IMR-90 (cell line): ENCODE measurements around the gene TEC. TPM values are rescaled to one million over a fixed set of nuclear protein-coding genes. Genes with fewer than 3 reads are reported as not detected.
A peak's percentile ranks its signal among the peaks of the same experiment; 100 is the strongest.

Experiments used
- ATAC-seq: fragments of 200-7000 bp; cut with Tn5 transposase; 2 replicates; pipeline ENCODE4 v1.9.1; 2020; ENCODE audit warnings: low read depth, mild to moderate bottlenecking, moderate library complexity
- BruUV-seq: library from RNA; stranded (reverse); fragments of 400-500 nt; replicated peaks from 2 replicates; lab custom pipeline; 2021; lab: Mats Ljungman, UMichigan
- CTCF ChIA-PET: fragments of 300-600 bp; formaldehyde crosslinking; extraction: SDS; loops from one replicate; lab custom pipeline; 2021; ENCODE audit warnings: antibody characterized with exemption; lab: Yijun Ruan, JAX
- POLR2A ChIA-PET: fragments of 300-600 bp; sonication (Branson Sonifier 250); formaldehyde crosslinking; loops from one replicate; lab custom pipeline; 2022; ENCODE audit warnings: antibody characterized with exemption; ENCODE audit not compliant: unreplicated experiment; lab: Charles Lee
- DNase-seq: peaks from one replicate; pipeline ENCODE4 v3.0.0; 2013
- H2AFZ ChIP-seq: replicated peaks from 2 replicates; pipeline ENCODE3; 2013; ENCODE audit warnings: low read length, mild to moderate bottlenecking; ENCODE audit not compliant: poor library complexity
- H2AK5ac ChIP-seq: 2 replicates; pipeline ENCODE4 v1.6.1; 2013; ENCODE audit warnings: low read depth, low read length, inconsistent platforms
- H2AK9ac ChIP-seq: replicated peaks from 2 replicates; pipeline ENCODE3; 2013; ENCODE audit warnings: mild to moderate bottlenecking, low read depth, low read length, moderate library complexity; ENCODE audit not compliant: poor library complexity
- H2BK120ac ChIP-seq: 2 replicates; pipeline ENCODE4 v1.6.1; 2013; ENCODE audit warnings: low read depth, low read length, inconsistent platforms
- H2BK15ac ChIP-seq: 3 replicates; pipeline ENCODE4 v1.6.1; 2013; ENCODE audit warnings: low read depth, low read length, inconsistent platforms
- H2BK20ac ChIP-seq: 2 replicates; pipeline ENCODE4 v1.6.1; 2013; ENCODE audit warnings: low read depth, mild to moderate bottlenecking, inconsistent platforms, low read length, moderate library complexity
- H2BK5ac ChIP-seq: 2 replicates; pipeline ENCODE4 v1.6.1; 2013; ENCODE audit warnings: mild to moderate bottlenecking, low read depth, low read length, inconsistent platforms; ENCODE audit not compliant: poor library complexity, severe bottlenecking
- H3K14ac ChIP-seq: replicated peaks from 2 replicates; pipeline ENCODE4 v1.6.1; 2013; ENCODE audit warnings: low read depth, low read length, inconsistent platforms
- H3K18ac ChIP-seq: 2 replicates; pipeline ENCODE4 v1.6.1; 2013; ENCODE audit warnings: low read depth, low read length, control low read depth
- H3K23ac ChIP-seq: 2 replicates; pipeline ENCODE4 v1.6.1; 2013; ENCODE audit warnings: low read depth, low read length, inconsistent platforms
- H3K27ac ChIP-seq: 2 replicates; pipeline ENCODE4 v1.5.1; 2013; ENCODE audit warnings: mild to moderate bottlenecking, control low read depth, low read length; ENCODE audit not compliant: insufficient read depth
- H3K27me3 ChIP-seq: 2 replicates; pipeline ENCODE4 v1.6.1; 2013; ENCODE audit warnings: low read length; ENCODE audit not compliant: control insufficient read depth, insufficient read depth
- H3K36me3 ChIP-seq: 2 replicates; pipeline ENCODE4 v1.6.1; 2013; ENCODE audit warnings: low read length, mixed read lengths; ENCODE audit not compliant: control insufficient read depth, insufficient read depth
- H3K4ac ChIP-seq: 2 replicates; pipeline ENCODE4 v1.6.1; 2013; ENCODE audit warnings: low read depth, low read length, inconsistent platforms
- H3K4me1 ChIP-seq: 2 replicates; pipeline ENCODE4 v1.6.1; 2013; ENCODE audit warnings: low read length, mixed read lengths; ENCODE audit not compliant: control insufficient read depth, insufficient read depth
- H3K4me2 ChIP-seq: 2 replicates; pipeline ENCODE4 v1.6.1; 2013; ENCODE audit warnings: low read depth, mild to moderate bottlenecking, control low read depth, low read length, moderate library complexity
- H3K4me3 ChIP-seq: 2 replicates; pipeline ENCODE4 v1.5.1; 2013; ENCODE audit warnings: low read depth, mild to moderate bottlenecking, control low read depth, low read length, moderate library complexity; ENCODE audit not compliant: insufficient read depth
- H3K56ac ChIP-seq: 2 replicates; pipeline ENCODE4 v1.6.1; 2013; ENCODE audit warnings: low read length, inconsistent platforms; ENCODE audit not compliant: insufficient read depth; ENCODE audit errors: extremely low read depth
- H3K79me1 ChIP-seq, 2 experiments: 2 replicates each; pipeline ENCODE4 v1.6.1; 2013; ENCODE audit warnings: low read length in 2 of 2, inconsistent platforms in 1 of 2, low read depth in 1 of 2
- H3K9ac ChIP-seq: 2 replicates; pipeline ENCODE4 v1.6.1; 2013; ENCODE audit warnings: low read depth, low read length, control low read depth
- H3K9me1 ChIP-seq: 2 replicates; pipeline ENCODE4 v1.6.1; 2013; ENCODE audit warnings: low read length, inconsistent platforms; ENCODE audit not compliant: insufficient read depth
- H3K9me3 ChIP-seq: 2 replicates; pipeline ENCODE4 v1.6.1; 2013; ENCODE audit warnings: low read length; ENCODE audit not compliant: control insufficient read depth, insufficient read depth
- H4K20me1 ChIP-seq: 2 replicates; pipeline ENCODE4 v1.6.1; 2013; ENCODE audit warnings: low read length, inconsistent platforms; ENCODE audit not compliant: insufficient read depth
- H4K5ac ChIP-seq: 2 replicates; pipeline ENCODE4 v1.6.1; 2013; ENCODE audit warnings: mild to moderate bottlenecking, low read depth, low read length, control low read depth
- H4K8ac ChIP-seq, 2 experiments: 2 replicates each; pipeline ENCODE4 v1.6.1; 2013; ENCODE audit warnings: low read depth in 2 of 2, low read length in 2 of 2, control low read depth in 1 of 2, inconsistent platforms in 1 of 2
- H4K91ac ChIP-seq: 2 replicates; pipeline ENCODE4 v1.6.1; 2013; ENCODE audit warnings: low read depth, low read length, inconsistent platforms; ENCODE audit not compliant: insufficient read depth
- MAFK ChIP-seq: IDR thresholded peaks from 2 replicates; pipeline ENCODE4 v1.6.1; 2012; ENCODE audit warnings: low read depth, low read length, improper control_type of control experiment
- NFE2L2 ChIP-seq: fragments of 150-350 bp; IDR thresholded peaks from 2 replicates; pipeline ENCODE4 v1.6.1; 2016; ENCODE audit warnings: low read depth, mild to moderate bottlenecking, low read length
- POLR2A ChIP-seq: IDR thresholded peaks from 2 replicates; pipeline ENCODE4 v1.6.1; 2012; ENCODE audit warnings: mild to moderate bottlenecking, low read depth, low read length
- RCOR1 ChIP-seq: IDR thresholded peaks from 2 replicates; pipeline ENCODE4 v1.6.1; 2012; ENCODE audit warnings: mild to moderate bottlenecking, low read length, improper control_type of control experiment; ENCODE audit not compliant: insufficient replicate concordance
- WGBS, 2 experiments: methylation state at CpG; one replicate each; pipeline versions ENCODE4 v1.1.5 to v1.1.7; 2013; ENCODE audit warnings: missing lambda C conversion rate in 2 of 2; ENCODE audit not compliant: insufficient read length in 1 of 2; ENCODE audit errors: extremely low coverage in 2 of 2; 5-methylcytosine and 5-hydroxymethylcytosine counted together
- dilution Hi-C: fragments of 300-500 bp; cut with HindIII; formaldehyde crosslinking; loops from one replicate; pipeline ENCODE4 v1.14.3; 2018; ENCODE audit warnings: low sequenced_read_pairs; ENCODE audit not compliant: unreplicated experiment
- in situ Hi-C: fragments of 300-500 bp; cut with MboI; formaldehyde crosslinking; loops from 3 replicates; pipeline ENCODE4 v1.14.3; 2019; ENCODE audit warnings: low sequenced_read_pairs, inconsistent platforms, mixed read lengths
- intact Hi-C: fragments of 100-400 bp; cut with micrococcal nuclease; formaldehyde crosslinking; loops from 2 replicates; pipeline ENCODE4 v1.10.0; 2022
- polyA plus RNA-seq, 3 experiments: library from polyadenylated mRNA; depleted of rRNA; stranded (reverse); fragments of >200 nt; gene quantifications; 2 replicates each; pipeline ENCODE4 v1.2.3, GENCODE V29; 2012; ENCODE audit warnings: low replicate concordance in 1 of 3
- total RNA-seq: library from RNA; depleted of rRNA; stranded (reverse); fragments of >200 nt; gene quantifications from 2 replicates; pipeline ENCODE4 v1.2.3, GENCODE V29; 2012

TEC gene
- total and polyA plus RNA-seq, 2 of the 4 experiments (the other 2 are of a cell fraction), result 0.39 to 0.54 TPM

DNA sequence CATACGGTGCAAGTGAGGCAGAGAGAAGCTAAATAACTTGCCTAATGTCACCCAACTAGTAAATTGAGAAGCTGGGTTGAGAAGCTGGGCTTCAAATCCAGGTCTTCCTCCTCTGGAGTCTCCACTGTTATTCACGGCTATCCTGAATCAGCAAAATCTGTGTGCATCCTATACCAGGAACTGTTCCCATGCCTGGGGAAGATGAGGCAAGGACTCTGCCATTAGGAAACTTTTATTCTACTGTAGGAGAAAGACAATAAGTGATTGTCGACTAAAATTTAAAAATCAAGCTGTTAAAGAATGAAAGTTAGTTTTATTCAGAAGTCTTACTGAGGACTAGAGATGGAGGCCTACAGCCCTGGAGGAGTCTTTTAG lies 872 bp upstream of the TEC start:
- no peak overlapping the region for H2BK20ac ChIP-seq
- no peak overlapping the region for H2BK15ac ChIP-seq
- no peak overlapping the region for H3K23ac ChIP-seq
- H3K18ac ChIP-seq, result no peak overlapping the region
- peak overlapping the region; percentile 82; the same call in 1 of the 2 replicates for H4K5ac ChIP-seq
- TF ChIP-seq POLR2A (no peak), MAFK (peak; percentile 26; the same call in 1 of the 2 replicates), RCOR1 (no peak), NFE2L2 (no peak)
- H3K56ac ChIP-seq, result no peak overlapping the region
- no peaks in the 10 kb centered on the region for H3K36me3 ChIP-seq
- H2BK120ac ChIP-seq, result no peak overlapping the region
- H3K79me1 ChIP-seq, result no peaks in the 10 kb centered on the region
- no peak for DNase-seq
- intact Hi-C loops, result loop anchor here (5.0 kb wide), 1 partner anchor 143 kb away; no protein-coding TSS in a partner anchor
- H3K4me3 ChIP-seq, result no peak overlapping the region; the same call in 1 of the 2 replicates
- CTCF ChIA-PET, result no interaction called here
- H3K4ac ChIP-seq, result peak overlapping the region; percentile 58; the same call in 1 of the 2 replicates
- BruUV-seq, result no TSS peak
- WGBS, 2 experiments, result no CpG with 5 or more reads among the region's 3 CpGs
- dilution Hi-C loops, result no loop called here
- H4K91ac ChIP-seq, result no peak overlapping the region
- H2AK5ac ChIP-seq, result no peak overlapping the region
- H3K9ac ChIP-seq, result no peak overlapping the region; the same call in 1 of the 2 replicates
- H3K9me3 ChIP-seq, result no peaks in the 10 kb centered on the region
- H2BK5ac ChIP-seq, result no peak overlapping the region
- no peak for ATAC-seq
- H3K4me1 ChIP-seq, result no peaks in the 10 kb centered on the region
- H4K8ac ChIP-seq, result peak overlapping the region; percentile 22 to 73; a peak in 2 of 4 replicates
- H2AFZ ChIP-seq, result peak overlapping the region; percentile 99
- H3K27me3 ChIP-seq, result no peaks in the 10 kb centered on the region
- peak overlapping the region; percentile 83; the same call in 1 of the 2 replicates for H3K4me2 ChIP-seq
- H3K27ac ChIP-seq, result no peak overlapping the region
- in situ Hi-C loops, result no loop called here
- H3K14ac ChIP-seq, result 0 out of 2 replicates have a peak overlapping the region, but pooled peaks have one; percentile 39
- no peaks in the 10 kb centered on the region for H3K9me1 ChIP-seq
- POLR2A ChIA-PET, result no interaction called here
- no peak overlapping the region for H2AK9ac ChIP-seq
- no peaks in the 10 kb centered on the region for H4K20me1 ChIP-seq
